Measurements from ENCODE around the gene DHPS. TPM values are rescaled to one million over a fixed set of nuclear protein-coding genes. Genes with fewer than 3 reads are reported as not detected.

Gene DHPS
- polyA plus RNA-seq, 2 donors, result 45.5 to 51.3 TPM

DNA sequence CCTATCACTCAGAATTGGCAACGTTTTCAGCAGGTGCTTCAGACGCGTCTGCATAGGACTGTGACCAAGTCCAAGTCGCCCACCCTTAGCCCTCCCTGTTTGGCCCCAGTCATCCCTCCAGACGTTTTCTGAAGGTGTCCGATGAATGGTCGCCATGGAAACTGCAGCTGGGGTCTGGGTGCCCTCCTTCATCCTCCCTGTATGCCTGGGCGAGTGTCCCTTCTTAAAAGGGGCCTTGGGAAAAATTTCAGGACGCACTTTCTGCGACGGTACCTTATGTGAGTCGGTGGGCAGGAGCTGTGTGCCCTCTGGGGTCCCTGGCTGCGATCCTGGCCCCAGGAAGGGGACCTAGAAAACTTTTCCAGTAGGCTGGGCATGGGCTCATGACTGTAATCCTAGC, 40.2 kb downstream of the DHPS start:
- Histone ChIP-seq H3K36me3 (ENCODE audit: control insufficient read depth in 2 of 2, insufficient read depth in 2 of 2, low read length in 1 of 2) (no peaks in the 10 kb centered on the region), H3K27ac (ENCODE audit: low read depth in 2 of 2, low read length in 1 of 2) (no peak overlapping the region), H3K4me3 (ENCODE audit: low read depth in 1 of 2, low read length in 2 of 2) (no peak overlapping the region), H3K27me3 (ENCODE audit: control insufficient read depth in 1 of 2, insufficient read depth in 2 of 2, low read length in 2 of 2) (no peaks in the 10 kb centered on the region), H3K4me1 (ENCODE audit: control insufficient read depth in 2 of 2, insufficient read depth in 2 of 2, low read length in 1 of 2) (peaks cover 0 to 7% of the 10 kb centered on the region in 2 donors), H3K9me3 (ENCODE audit: control insufficient read depth in 2 of 2, insufficient read depth in 1 of 2, low read depth in 1 of 2, low read length in 1 of 2) (no peaks in the 10 kb centered on the region)
- WGBS, 2 donors, result 68 to 74% methylated on average over 13 of the region's 13 CpGs

DNA sequence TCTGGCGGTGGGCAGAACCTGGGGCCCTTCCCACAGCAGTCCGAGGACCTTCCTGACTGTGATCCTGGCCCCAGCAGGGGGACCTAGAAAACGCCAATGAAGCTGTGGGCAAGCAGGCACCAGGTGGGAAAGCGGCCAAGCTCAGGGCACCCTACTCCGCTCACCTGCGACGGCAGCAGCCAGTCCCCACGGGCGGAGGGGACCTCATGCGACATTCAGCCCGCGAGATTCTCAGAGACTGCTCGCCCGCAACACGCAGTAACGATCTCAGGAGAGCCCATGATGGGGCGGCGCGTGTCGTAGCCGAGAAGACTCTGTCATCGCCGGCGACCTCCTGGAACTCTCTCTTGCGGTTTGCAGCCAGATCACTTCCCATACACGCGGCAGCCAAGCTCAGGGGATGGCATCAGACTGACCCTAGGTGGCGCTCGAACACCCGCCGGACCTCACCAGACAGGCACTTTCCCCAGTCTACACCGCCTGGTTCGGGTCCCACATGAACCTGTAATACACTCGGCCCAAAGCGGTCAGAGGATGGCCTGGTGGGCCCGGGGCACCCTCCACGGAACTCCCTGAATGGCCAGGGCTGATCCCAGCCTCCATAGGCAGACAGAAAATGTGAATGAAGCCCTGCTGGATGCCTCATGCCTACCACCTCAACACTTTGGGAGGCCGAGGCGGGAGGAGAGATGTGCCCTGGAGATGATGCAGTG, 41.6 kb downstream of the DHPS start:
- H3K27me3 ChIP-seq (ENCODE audit: control insufficient read depth in 1 of 2, insufficient read depth in 2 of 2, low read length in 2 of 2), result no peaks in the 10 kb centered on the region
- H3K36me3 ChIP-seq (ENCODE audit: control insufficient read depth in 2 of 2, insufficient read depth in 2 of 2, low read length in 1 of 2), result no peaks in the 10 kb centered on the region
- H3K4me3 ChIP-seq (ENCODE audit: low read depth in 1 of 2, low read length in 2 of 2), result peak overlapping the region in 1 of 2 donors; percentile 28
- peaks cover 0 to 7% of the 10 kb centered on the region in 2 donors for H3K4me1 ChIP-seq (ENCODE audit: control insufficient read depth in 2 of 2, insufficient read depth in 2 of 2, low read length in 1 of 2)
- WGBS, 2 donors, result 11% methylated on average over 39 of the region's 39 CpGs
- no peak overlapping the region for H3K27ac ChIP-seq (ENCODE audit: low read depth in 2 of 2, low read length in 1 of 2)
- H3K9me3 ChIP-seq (ENCODE audit: control insufficient read depth in 2 of 2, insufficient read depth in 1 of 2, low read depth in 1 of 2, low read length in 1 of 2), result no peaks in the 10 kb centered on the region

DNA sequence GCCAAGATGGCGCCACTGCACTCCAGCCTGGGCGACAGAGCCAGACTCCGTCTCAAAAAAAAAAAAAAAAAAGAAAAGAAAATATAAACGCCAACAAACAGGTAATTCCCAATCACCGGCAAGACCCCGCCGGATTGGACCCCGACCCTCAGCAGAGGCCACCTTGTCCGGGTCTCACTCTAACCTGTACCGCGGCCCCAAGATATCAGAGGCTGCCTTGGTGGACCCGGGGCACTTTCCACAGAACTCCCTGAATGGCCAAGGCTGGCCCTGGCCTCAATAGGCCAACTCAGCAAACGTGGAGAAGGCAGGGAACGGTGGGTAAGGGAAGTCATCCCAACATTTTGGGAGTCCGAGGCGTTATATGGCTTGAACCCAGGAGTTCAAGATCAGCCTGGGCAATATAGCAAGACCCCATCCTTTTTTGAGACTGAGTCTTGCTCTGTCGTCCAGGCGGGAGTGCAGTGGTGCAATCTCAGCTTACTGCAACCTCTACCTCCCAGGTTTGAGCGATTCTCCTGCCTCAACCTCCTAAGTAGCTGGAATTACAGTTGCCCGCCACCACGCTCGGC, 43.0 kb downstream of the DHPS start:
- Histone ChIP-seq H3K27ac (ENCODE audit: low read depth in 2 of 2, low read length in 1 of 2) (no peak overlapping the region), H3K9me3 (ENCODE audit: control insufficient read depth in 2 of 2, insufficient read depth in 1 of 2, low read depth in 1 of 2, low read length in 1 of 2) (no peaks in the 10 kb centered on the region), H3K4me3 (ENCODE audit: low read depth in 1 of 2, low read length in 2 of 2) (no peak overlapping the region), H3K36me3 (ENCODE audit: control insufficient read depth in 2 of 2, insufficient read depth in 2 of 2, low read length in 1 of 2) (no peaks in the 10 kb centered on the region), H3K27me3 (ENCODE audit: control insufficient read depth in 1 of 2, insufficient read depth in 2 of 2, low read length in 2 of 2) (no peaks in the 10 kb centered on the region), H3K4me1 (ENCODE audit: control insufficient read depth in 2 of 2, insufficient read depth in 2 of 2, low read length in 1 of 2) (peaks cover 0 to 7% of the 10 kb centered on the region in 2 donors)
- WGBS, 2 donors, result 93 to 96% methylated on average over 19 to 22 of the region's 22 CpGs

DNA sequence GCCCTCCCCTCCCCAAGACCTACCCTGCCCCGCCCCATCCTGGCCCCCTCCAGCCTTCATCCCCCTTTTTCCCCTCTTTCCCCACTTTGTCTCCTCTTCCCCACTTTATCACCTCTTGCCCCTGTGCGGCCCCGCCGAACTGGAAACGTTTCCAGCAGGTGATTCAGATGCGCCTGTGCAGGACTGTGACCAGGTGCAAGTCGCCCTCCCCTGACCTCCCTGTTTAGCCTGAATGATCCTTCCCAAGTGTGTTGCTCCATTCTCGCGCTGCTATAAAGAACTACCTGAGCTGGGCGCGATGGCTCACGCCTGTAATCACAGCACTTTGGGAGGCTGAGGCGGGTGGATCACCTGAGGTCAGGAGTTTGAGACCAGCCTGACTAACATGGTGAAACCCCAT, 45.0 kb downstream of the DHPS start:
- Histone ChIP-seq H3K36me3 (ENCODE audit: control insufficient read depth in 2 of 2, insufficient read depth in 2 of 2, low read length in 1 of 2) (no peaks in the 10 kb centered on the region), H3K9me3 (ENCODE audit: control insufficient read depth in 2 of 2, insufficient read depth in 1 of 2, low read depth in 1 of 2, low read length in 1 of 2) (no peaks in the 10 kb centered on the region), H3K4me3 (ENCODE audit: low read depth in 1 of 2, low read length in 2 of 2) (no peak overlapping the region), H3K27ac (ENCODE audit: low read depth in 2 of 2, low read length in 1 of 2) (no peak overlapping the region), H3K4me1 (ENCODE audit: control insufficient read depth in 2 of 2, insufficient read depth in 2 of 2, low read length in 1 of 2) (peaks cover 0 to 7% of the 10 kb centered on the region in 2 donors), H3K27me3 (ENCODE audit: control insufficient read depth in 1 of 2, insufficient read depth in 2 of 2, low read length in 2 of 2) (no peaks in the 10 kb centered on the region)
- WGBS, 2 donors, result 82 to 86% methylated on average over 13 of the region's 13 CpGs

DNA sequence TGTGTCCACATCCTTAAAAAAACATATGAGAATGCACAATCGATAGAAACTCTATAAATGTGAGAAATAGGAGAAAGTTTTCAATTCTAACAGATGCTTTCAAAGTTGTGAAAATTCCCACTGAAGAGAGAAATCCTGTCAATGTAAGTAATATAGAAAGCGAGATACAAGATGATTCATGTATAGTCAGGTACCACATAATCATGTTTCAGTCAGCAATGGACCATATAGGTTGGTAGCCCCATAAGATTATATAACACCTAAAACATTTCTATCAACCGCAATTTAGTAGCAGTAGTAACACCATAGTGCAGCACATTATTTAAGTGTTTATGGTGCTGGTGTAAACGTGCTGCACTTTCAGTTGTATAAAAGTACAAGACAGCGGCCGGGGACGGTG, 52.5 kb downstream of the DHPS start:
- Histone ChIP-seq H3K27me3 (ENCODE audit: control insufficient read depth in 1 of 2, insufficient read depth in 2 of 2, low read length in 2 of 2) (no peaks in the 10 kb centered on the region), H3K4me3 (ENCODE audit: low read depth in 1 of 2, low read length in 2 of 2) (no peak overlapping the region), H3K9me3 (ENCODE audit: control insufficient read depth in 2 of 2, insufficient read depth in 1 of 2, low read depth in 1 of 2, low read length in 1 of 2) (peaks cover 0 to 9% of the 10 kb centered on the region in 2 donors), H3K4me1 (ENCODE audit: control insufficient read depth in 2 of 2, insufficient read depth in 2 of 2, low read length in 1 of 2) (no peaks in the 10 kb centered on the region), H3K27ac (ENCODE audit: low read depth in 2 of 2, low read length in 1 of 2) (no peak overlapping the region), H3K36me3 (ENCODE audit: control insufficient read depth in 2 of 2, insufficient read depth in 2 of 2, low read length in 1 of 2) (peaks cover 13 to 20% of the 10 kb centered on the region in 2 donors)
- WGBS, 2 donors, result 90 to 96% methylated on average over 7 of the region's 7 CpGs

DNA sequence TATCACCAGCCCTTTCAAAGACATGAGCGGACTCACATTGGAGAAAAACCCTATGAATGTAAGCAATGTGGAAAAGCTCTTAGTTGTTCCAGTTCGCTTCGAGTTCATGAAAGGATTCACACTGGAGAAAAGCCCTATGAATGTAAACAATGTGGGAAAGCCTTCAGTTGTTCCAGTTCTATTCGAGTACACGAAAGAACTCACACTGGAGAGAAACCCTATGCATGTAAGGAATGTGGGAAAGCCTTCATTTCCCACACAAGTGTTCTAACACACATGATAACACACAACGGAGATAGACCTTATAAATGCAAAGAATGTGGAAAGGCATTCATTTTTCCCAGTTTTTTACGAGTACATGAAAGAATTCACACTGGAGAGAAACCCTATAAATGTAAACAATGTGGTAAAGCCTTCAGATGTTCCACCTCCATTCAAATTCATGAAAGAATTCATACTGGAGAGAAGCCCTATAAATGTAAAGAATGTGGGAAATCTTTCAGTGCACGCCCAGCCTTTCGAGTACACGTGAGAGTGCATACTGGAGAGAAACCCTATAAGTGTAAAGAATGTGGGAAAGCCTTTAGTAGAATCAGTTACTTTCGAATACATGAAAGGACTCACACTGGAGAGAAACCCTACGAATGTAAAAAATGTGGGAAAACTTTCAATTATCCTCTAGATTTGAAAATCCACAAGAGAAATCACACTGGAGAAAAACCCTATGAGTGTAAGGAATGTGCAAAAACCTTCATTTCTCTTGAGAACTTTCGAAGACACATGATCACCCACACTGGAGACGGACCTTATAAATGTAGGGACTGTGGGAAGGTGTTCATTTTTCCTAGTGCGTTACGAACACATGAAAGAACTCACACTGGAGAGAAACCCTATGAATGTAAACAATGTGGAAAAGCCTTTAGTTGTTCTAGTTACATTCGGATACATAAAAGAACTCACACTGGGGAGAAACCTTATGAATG, 53.3 kb downstream of the DHPS start:
- H3K36me3 ChIP-seq (ENCODE audit: control insufficient read depth in 2 of 2, insufficient read depth in 2 of 2, low read length in 1 of 2), result peaks cover 15 to 20% of the 10 kb centered on the region in 2 donors
- 97 to 98% methylated on average over 17 of the region's 17 CpGs for WGBS, 2 donors
- H3K9me3 ChIP-seq (ENCODE audit: control insufficient read depth in 2 of 2, insufficient read depth in 1 of 2, low read depth in 1 of 2, low read length in 1 of 2), result peaks cover 0 to 9% of the 10 kb centered on the region in 2 donors
- H3K27ac ChIP-seq (ENCODE audit: low read depth in 2 of 2, low read length in 1 of 2), result no peak overlapping the region
- no peaks in the 10 kb centered on the region for H3K27me3 ChIP-seq (ENCODE audit: control insufficient read depth in 1 of 2, insufficient read depth in 2 of 2, low read length in 2 of 2)
- H3K4me3 ChIP-seq (ENCODE audit: low read depth in 1 of 2, low read length in 2 of 2), result no peak overlapping the region
- H3K4me1 ChIP-seq (ENCODE audit: control insufficient read depth in 2 of 2, insufficient read depth in 2 of 2, low read length in 1 of 2), result no peaks in the 10 kb centered on the region

DNA sequence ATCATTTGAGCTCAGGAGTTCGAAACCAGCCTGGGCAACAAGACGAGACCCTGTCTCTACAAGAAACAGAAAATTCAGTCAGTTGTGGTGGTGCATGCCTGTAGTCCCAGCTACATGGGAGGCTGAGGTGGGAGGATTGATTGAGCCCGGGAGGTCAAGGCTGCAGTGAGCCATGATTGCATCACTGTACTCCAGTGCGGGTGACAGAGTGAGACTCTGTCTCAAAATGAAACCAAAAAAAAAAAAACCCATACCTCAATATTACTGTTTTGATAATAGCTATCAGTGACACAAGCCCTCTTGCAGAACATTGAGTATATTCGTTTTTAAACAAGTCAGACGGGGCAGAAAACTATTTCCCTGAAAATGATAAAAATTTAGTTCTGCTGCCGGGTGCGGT, 54.7 kb downstream of the DHPS start:
- WGBS, 2 donors, result 84 to 93% methylated on average over 8 of the region's 8 CpGs
- peaks cover 0 to 9% of the 10 kb centered on the region in 2 donors for H3K9me3 ChIP-seq (ENCODE audit: control insufficient read depth in 2 of 2, insufficient read depth in 1 of 2, low read depth in 1 of 2, low read length in 1 of 2)
- H3K36me3 ChIP-seq (ENCODE audit: control insufficient read depth in 2 of 2, insufficient read depth in 2 of 2, low read length in 1 of 2), result peaks cover 15 to 20% of the 10 kb centered on the region in 2 donors
- no peaks in the 10 kb centered on the region for H3K27me3 ChIP-seq (ENCODE audit: control insufficient read depth in 1 of 2, insufficient read depth in 2 of 2, low read length in 2 of 2)
- H3K4me3 ChIP-seq (ENCODE audit: low read depth in 1 of 2, low read length in 2 of 2), result no peak overlapping the region
- no peaks in the 10 kb centered on the region for H3K4me1 ChIP-seq (ENCODE audit: control insufficient read depth in 2 of 2, insufficient read depth in 2 of 2, low read length in 1 of 2)
- H3K27ac ChIP-seq (ENCODE audit: low read depth in 2 of 2, low read length in 1 of 2), result no peak overlapping the region

Other genes starting within 250 kb of the DHPS start
- gene ZNF443, start 240.9 kb downstream of the DHPS start, polyA plus RNA-seq, result 1 to 10 TPM; 1.5 to 3.5 TPM
- under 1 TPM; 0.38 to 0.45 TPM for gene ZNF709, start 197.1 kb downstream of the DHPS start, polyA plus RNA-seq
- 1 to 10 TPM; 2.9 to 3.8 TPM for gene ZNF564, start 130.4 kb downstream of the DHPS start, polyA plus RNA-seq
- gene ZNF490, start 71.1 kb downstream of the DHPS start, polyA plus RNA-seq, result under 1 TPM; 0.36 to 0.61 TPM
- 1 to 10 TPM; 5.1 to 8.1 TPM for gene ZNF791, start 71.0 kb downstream of the DHPS start, polyA plus RNA-seq
- gene MAN2B1, start 15.1 kb downstream of the DHPS start, polyA plus RNA-seq, result 10 to 100 TPM; 22.6 to 26.6 TPM
- gene WDR83, start 15.1 kb downstream of the DHPS start, polyA plus RNA-seq, result 10 to 100 TPM in 1 of 2 donors, 1 to 10 TPM in 1; 8.9 to 14.4 TPM
- not detected for gene GNG14, start 6.1 kb upstream of the DHPS start, polyA plus RNA-seq
- gene FBXW9, start 14.8 kb upstream of the DHPS start, polyA plus RNA-seq, result 10 to 100 TPM in 1 of 2 donors, 1 to 10 TPM in 1; 5.0 to 12.3 TPM
- 10 to 100 TPM; 29.7 to 37.2 TPM for gene TNPO2, start 42.1 kb upstream of the DHPS start, polyA plus RNA-seq
- gene TRIR, start 52.8 kb upstream of the DHPS start, polyA plus RNA-seq, result 100 to 1,000 TPM; 212 to 215 TPM
- 10 to 100 TPM; 46.2 to 74.1 TPM for gene GET3, start 55.6 kb upstream of the DHPS start, polyA plus RNA-seq
- under 1 TPM; 0.06 TPM for gene BEST2, start 69.9 kb upstream of the DHPS start, polyA plus RNA-seq
- 100 to 1,000 TPM in 1 of 2 donors, 10 to 100 TPM in 1; 47.9 to 103 TPM for gene HOOK2, start 93.7 kb upstream of the DHPS start, polyA plus RNA-seq
- gene JUNB, start 109.6 kb upstream of the DHPS start, polyA plus RNA-seq, result 100 to 1,000 TPM; 175 to 339 TPM
- gene PRDX2, start 119.9 kb upstream of the DHPS start, polyA plus RNA-seq, result 100 to 1,000 TPM; 157 to 323 TPM
- gene THSD8, start 120.2 kb upstream of the DHPS start, polyA plus RNA-seq, result 1 to 10 TPM; 2.8 to 8.4 TPM
- 10 to 100 TPM in 1 of 2 donors, 1 to 10 TPM in 1; 6.9 to 20.8 TPM for gene RNASEH2A, start 124.7 kb upstream of the DHPS start, polyA plus RNA-seq
- gene RTBDN, start 152.7 kb upstream of the DHPS start, polyA plus RNA-seq, result not detected
- under 1 TPM; 0.18 to 0.22 TPM for gene MAST1, start 156.6 kb upstream of the DHPS start, polyA plus RNA-seq
- gene DNASE2, start 199.6 kb upstream of the DHPS start, polyA plus RNA-seq, result 10 to 100 TPM in 1 of 2 donors, 1 to 10 TPM in 1; 7.8 to 15.9 TPM
- gene KLF1, start 205.3 kb upstream of the DHPS start, polyA plus RNA-seq, result not detected
- gene GCDH, start 209.3 kb upstream of the DHPS start, polyA plus RNA-seq, result 10 to 100 TPM; 14.3 to 21.0 TPM
- gene SYCE2, start 237.4 kb upstream of the DHPS start, polyA plus RNA-seq, result under 1 TPM; 0.20 to 0.59 TPM